Activated CD4-positive, alpha-beta T cell treated with anti-CD3 and anti-CD28 coated beads for 36 hours (primary cell): ENCODE data around the gene PRKCE. TPM values are rescaled to one million over a fixed set of nuclear protein-coding genes. Genes with fewer than 3 reads are reported as not detected.

ENCODE experiments used
- ATAC-seq: fragments of 200-7000 bp; cut with Tn5 transposase; one replicate; pipeline ENCODE4 v1.10.0; 2021; ENCODE audit warnings: mild to moderate bottlenecking, moderate library complexity
- CTCF ChIA-PET: fragments of 350-600 bp; sonication (Branson Sonifier 250); formaldehyde crosslinking; loops from one replicate; lab custom pipeline; 2021; ENCODE audit warnings: antibody characterized with exemption; lab: Charles Lee
- POLR2A ChIA-PET: fragments of 350-600 bp; sonication (Branson Sonifier 250); formaldehyde crosslinking; loops from one replicate; lab custom pipeline; 2021; ENCODE audit warnings: antibody characterized with exemption, inconsistent platforms; lab: Charles Lee
- DNase-seq: peaks from one replicate; pipeline ENCODE4 v3.0.0-alpha.2; 2020
- H3K27ac Mint-ChIP-seq: one replicate; pipeline ENCODE4 v1.8.0; 2021; ENCODE audit warnings: mixed read lengths
- H3K27me3 Mint-ChIP-seq: one replicate; pipeline ENCODE4 v1.8.0; 2021; ENCODE audit warnings: mixed read lengths
- H3K36me3 Mint-ChIP-seq: one replicate; pipeline ENCODE4 v1.8.0; 2021; ENCODE audit warnings: low read depth, mixed read lengths
- H3K4me1 Mint-ChIP-seq: one replicate; pipeline ENCODE4 v1.8.0; 2021; ENCODE audit warnings: mixed read lengths
- H3K4me3 Mint-ChIP-seq: one replicate; pipeline ENCODE4 v1.8.0; 2021; ENCODE audit warnings: mild to moderate bottlenecking, moderate library complexity, mixed read lengths
- H3K9me3 Mint-ChIP-seq: one replicate; pipeline ENCODE4 v1.8.0; 2021; ENCODE audit warnings: low read depth, mixed read lengths
- intact Hi-C, 2 experiments: fragments of 100-400 bp; cut with DNase I in 1 of 2; cut with micrococcal nuclease in 1 of 2; formaldehyde crosslinking; loops; one replicate each; pipeline versions ENCODE4 v1.14.2 to v1.15.1; 2022 to 2024; cut with DNase I, micrococcal nuclease
- total RNA-seq, 2 experiments: library from RNA; stranded (reverse); gene quantifications; one replicate each; pipeline ENCODE4 v1.2.3, GENCODE V29; 2021

PRKCE gene
- total RNA-seq, 2 experiments from 2014 or later, result 9.0 to 13.2 TPM

DNA sequence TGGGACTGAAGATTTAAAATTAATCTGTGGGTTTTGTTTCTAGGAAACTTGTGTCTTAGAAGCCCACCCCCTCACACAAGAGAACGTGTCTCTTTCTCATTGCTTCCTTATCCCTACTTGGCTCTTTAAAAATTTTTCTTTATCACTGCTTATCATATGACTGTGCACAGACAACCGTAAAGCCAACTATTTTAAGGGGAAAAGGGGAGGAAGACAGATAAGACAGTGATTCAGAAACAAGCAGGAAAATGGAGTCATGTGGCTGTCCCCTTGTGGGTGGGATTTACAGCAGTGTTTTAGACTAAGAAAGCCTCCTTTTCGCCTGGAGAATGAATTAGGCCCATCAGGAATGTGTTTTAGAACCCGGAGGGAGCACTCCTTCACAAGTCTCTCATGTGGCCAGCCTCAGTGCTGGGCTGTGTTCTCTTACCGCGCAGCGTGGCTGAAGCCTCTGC, 17.6 kb downstream of the PRKCE start:
- intact Hi-C loops, result no loop called here
- ATAC-seq (peak; percentile 16), DNase-seq (no peak)
- H3K9me3 Mint-ChIP-seq, result no peaks in the 10 kb centered on the region
- no peak overlapping the region for H3K4me3 Mint-ChIP-seq
- H3K27me3 Mint-ChIP-seq, result no peaks in the 10 kb centered on the region
- H3K4me1 Mint-ChIP-seq, result peaks cover 5% of the 10 kb centered on the region
- POLR2A ChIA-PET, result no interaction called here
- H3K27ac Mint-ChIP-seq, result no peak overlapping the region
- CTCF ChIA-PET, result no interaction called here
- H3K36me3 Mint-ChIP-seq, result peaks cover 3% of the 10 kb centered on the region

DNA sequence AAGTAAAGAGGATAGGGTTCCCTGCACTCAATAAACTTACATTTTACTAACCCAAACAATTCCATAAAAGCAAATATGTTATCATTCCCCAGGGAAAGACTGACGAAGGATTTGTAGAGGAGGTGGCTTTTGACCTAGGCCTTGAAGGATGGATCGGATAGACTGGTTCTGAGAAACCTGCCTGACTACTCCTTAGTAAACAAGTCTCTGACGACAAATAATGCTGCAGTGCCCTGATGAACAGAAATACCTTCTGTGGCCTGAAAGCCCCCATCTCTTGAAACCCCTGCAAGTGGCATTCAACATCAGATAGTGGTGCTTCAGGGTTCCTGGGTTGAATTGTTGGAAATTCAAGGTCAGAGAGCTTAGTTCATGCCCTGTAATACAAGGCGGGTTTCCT, 19.2 kb downstream of the PRKCE start:
- Mint-ChIP-seq H3K4me1 (peaks cover 5% of the 10 kb centered on the region), H3K27ac (no peak overlapping the region), H3K4me3 (no peak overlapping the region), H3K27me3 (no peaks in the 10 kb centered on the region), H3K9me3 (no peaks in the 10 kb centered on the region), H3K36me3 (peaks cover 3% of the 10 kb centered on the region)
- DNase-seq, result no peak
- intact Hi-C loops, result no loop called here
- CTCF ChIA-PET, result no interaction called here
- ATAC-seq, result no peak
- POLR2A ChIA-PET, result no interaction called here

GRCh38 chr2:45672138-45672537, 20.7 kb downstream of the PRKCE start:
- peaks cover 3% of the 10 kb centered on the region for H3K36me3 Mint-ChIP-seq
- intact Hi-C loops, result no loop called here
- H3K9me3 Mint-ChIP-seq, result no peaks in the 10 kb centered on the region
- no peaks in the 10 kb centered on the region for H3K27me3 Mint-ChIP-seq
- no peak overlapping the region for H3K27ac Mint-ChIP-seq
- POLR2A ChIA-PET, result no interaction called here
- peaks cover 5% of the 10 kb centered on the region for H3K4me1 Mint-ChIP-seq
- no peak for ATAC-seq
- no peak overlapping the region for H3K4me3 Mint-ChIP-seq
- no peak for DNase-seq
- CTCF ChIA-PET, result interaction anchor here (0.7 kb wide), 1 partner anchor 115 kb away, joined by 3 read pairs; no protein-coding TSS in a partner anchor

DNA sequence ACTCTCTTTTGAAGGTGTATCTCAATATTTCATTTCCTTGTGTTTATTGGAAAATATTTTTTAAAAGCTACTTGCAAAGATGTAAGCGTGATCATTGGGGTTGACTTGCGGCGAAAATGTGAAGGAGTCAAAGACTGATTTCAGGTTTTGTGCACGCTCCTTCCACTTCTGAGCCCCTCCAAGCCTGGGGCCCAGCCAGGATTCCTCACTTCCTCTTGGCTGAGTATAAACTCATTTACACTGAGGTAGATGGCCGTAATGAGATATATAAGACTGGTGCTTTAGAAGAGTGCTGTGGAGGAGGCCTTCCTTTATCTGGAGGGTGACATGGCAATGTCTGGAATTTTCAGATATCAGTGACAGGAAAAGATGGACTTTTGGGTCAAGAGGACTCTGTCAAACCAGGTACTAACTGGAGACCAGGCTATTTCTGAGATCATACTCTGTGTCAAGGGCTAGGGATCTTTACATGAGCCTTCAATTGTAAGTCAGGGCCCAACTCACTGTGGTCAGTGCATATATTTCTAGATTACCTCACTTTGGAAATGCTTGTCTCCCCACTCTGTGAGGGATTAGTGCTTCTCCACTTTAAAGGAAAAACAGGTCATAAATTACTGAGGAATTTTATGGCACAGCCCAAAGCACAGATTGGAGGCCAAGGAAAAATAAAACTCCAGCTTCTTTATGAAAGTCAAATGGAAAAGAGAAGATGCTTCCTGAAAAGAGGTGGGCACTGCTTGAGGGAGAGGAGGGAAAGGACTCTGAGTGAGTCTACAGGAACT, 22.8 kb downstream of the PRKCE start:
- H3K36me3 Mint-ChIP-seq, result peaks cover 3% of the 10 kb centered on the region
- H3K4me1 Mint-ChIP-seq, result peaks cover 4% of the 10 kb centered on the region
- ChIA-PET POLR2A (no interaction called here), CTCF (no interaction called here)
- ATAC-seq (no peak), DNase-seq (no peak)
- intact Hi-C loops, result no loop called here
- H3K4me3 Mint-ChIP-seq, result no peak overlapping the region
- H3K27ac Mint-ChIP-seq, result no peak overlapping the region
- H3K27me3 Mint-ChIP-seq, result no peaks in the 10 kb centered on the region
- H3K9me3 Mint-ChIP-seq, result no peaks in the 10 kb centered on the region

DNA sequence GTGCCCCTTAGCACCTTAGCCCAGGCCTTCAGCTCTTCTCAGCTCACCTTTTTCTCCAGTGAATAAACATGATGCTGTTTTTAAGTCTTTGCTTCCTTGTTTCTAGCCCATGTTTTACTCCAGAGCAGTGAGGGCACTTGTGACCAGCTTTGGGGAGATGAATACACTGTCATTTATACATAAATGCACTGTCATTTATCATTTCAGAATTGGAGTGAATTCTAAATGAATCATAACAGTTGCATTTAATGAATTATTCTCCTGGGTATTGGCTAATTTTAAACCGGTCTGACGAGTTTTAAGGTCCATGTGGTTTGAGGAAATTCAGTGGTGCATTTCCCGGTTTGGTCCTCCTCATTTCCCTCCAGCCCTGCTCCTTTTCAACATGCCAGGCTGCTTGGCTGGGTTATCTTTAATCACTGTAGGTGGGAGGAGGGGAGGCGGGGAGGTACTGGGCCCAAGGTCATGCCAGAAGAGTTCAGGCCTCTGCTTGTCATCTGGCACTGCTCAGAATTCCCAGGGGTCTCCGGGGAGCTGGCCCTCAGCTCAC, 23.9 kb downstream of the PRKCE start:
- intact Hi-C loops, result no loop called here
- no peak for ATAC-seq
- no peak overlapping the region for H3K27ac Mint-ChIP-seq
- CTCF ChIA-PET, result no interaction called here
- H3K4me3 Mint-ChIP-seq, result no peak overlapping the region
- H3K4me1 Mint-ChIP-seq, result peaks cover 3% of the 10 kb centered on the region
- POLR2A ChIA-PET, result no interaction called here
- H3K36me3 Mint-ChIP-seq, result peaks cover 3% of the 10 kb centered on the region
- H3K27me3 Mint-ChIP-seq, result no peaks in the 10 kb centered on the region
- H3K9me3 Mint-ChIP-seq, result no peaks in the 10 kb centered on the region
- DNase-seq, result no peak

- Mint-ChIP-seq H3K36me3 (peaks cover 3% of the 10 kb centered on the region), H3K27ac (no peak overlapping the region), H3K4me1 (peaks cover 3% of the 10 kb centered on the region), H3K4me3 (no peak overlapping the region), H3K9me3 (no peaks in the 10 kb centered on the region), H3K27me3 (no peaks in the 10 kb centered on the region)
- DNase-seq (no peak), ATAC-seq (no peak)
- intact Hi-C loops, result no loop called here
- CTCF ChIA-PET, result interaction anchor here (0.6 kb wide), 1 partner anchor 14 kb away, joined by 4 read pairs; no protein-coding TSS in a partner anchor
- POLR2A ChIA-PET, result no interaction called here
Measured at GRCh38 chr2:45676088-45676487, 24.6 kb downstream of the PRKCE start.

DNA sequence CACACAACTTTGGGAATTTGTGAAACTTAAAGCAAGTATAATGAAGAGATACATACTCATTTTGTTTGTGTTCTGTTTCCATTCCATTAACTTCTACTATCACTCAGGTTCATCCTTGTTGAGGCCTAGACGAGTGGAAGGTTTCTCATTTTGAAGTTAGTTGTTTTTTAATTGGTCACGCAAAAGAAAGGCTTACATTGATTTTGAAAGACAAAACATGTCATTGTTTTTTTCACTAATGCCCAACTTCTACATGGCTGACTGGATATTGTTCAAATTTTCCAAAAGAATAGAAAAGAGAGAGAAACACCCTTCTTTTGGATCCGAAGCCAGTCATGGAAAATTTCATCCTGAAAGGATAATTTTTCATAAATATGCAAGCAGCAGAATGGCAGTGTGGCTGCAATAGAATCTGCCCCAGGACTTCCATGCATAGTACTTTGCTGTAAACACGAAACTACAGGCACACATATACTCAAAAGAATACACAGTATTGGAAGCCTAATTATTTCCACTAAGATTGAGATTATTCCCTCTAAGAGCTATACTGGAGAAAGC, 27.4 kb downstream of the PRKCE start:
- ChIA-PET POLR2A (no interaction called here), CTCF (no interaction called here)
- H3K36me3 Mint-ChIP-seq, result no peaks in the 10 kb centered on the region
- DNase-seq (no peak), ATAC-seq (no peak)
- H3K27me3 Mint-ChIP-seq, result no peaks in the 10 kb centered on the region
- peaks cover 6% of the 10 kb centered on the region for H3K4me1 Mint-ChIP-seq
- H3K27ac Mint-ChIP-seq, result no peak overlapping the region
- no peak overlapping the region for H3K4me3 Mint-ChIP-seq
- no peaks in the 10 kb centered on the region for H3K9me3 Mint-ChIP-seq
- intact Hi-C loops, result no loop called here

- ATAC-seq, result no peak
- POLR2A ChIA-PET, result no interaction called here
- intact Hi-C loops, result no loop called here
Measured at GRCh38 chr2:45680351-45680967, 29.0 kb downstream of the PRKCE start.

DNA sequence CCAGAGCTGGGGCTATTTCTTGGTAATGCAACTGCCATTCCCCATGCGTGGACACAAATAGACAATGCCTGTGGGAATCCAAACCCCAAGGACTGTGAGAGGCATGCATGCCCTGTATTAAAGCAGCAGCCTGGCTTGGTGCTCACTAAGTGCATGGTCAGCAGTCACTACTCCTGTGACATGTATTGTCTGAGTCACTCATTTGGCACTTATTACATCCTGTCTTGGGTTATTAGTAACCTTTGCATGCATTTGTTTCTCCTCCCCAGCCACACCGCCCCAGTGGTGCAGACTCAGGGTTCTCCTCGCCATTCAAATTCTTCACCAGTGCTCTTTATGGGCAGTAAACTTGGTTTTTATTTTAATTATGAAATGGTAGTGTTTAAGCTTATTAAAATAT, 30.2 kb downstream of the PRKCE start:
- H3K27me3 Mint-ChIP-seq, result no peaks in the 10 kb centered on the region
- intact Hi-C loops, result no loop called here
- no peak overlapping the region for H3K4me3 Mint-ChIP-seq
- no peaks in the 10 kb centered on the region for H3K9me3 Mint-ChIP-seq
- CTCF ChIA-PET, result no interaction called here
- H3K27ac Mint-ChIP-seq, result no peak overlapping the region
- POLR2A ChIA-PET, result no interaction called here
- peaks cover 6% of the 10 kb centered on the region for H3K4me1 Mint-ChIP-seq
- H3K36me3 Mint-ChIP-seq, result no peaks in the 10 kb centered on the region
- DNase-seq (peak; percentile 5), ATAC-seq (peak; percentile 80)

More at GRCh38 chr2:45680351-45680967, 29.0 kb downstream of the PRKCE start:
- no peak overlapping the region for H3K27ac Mint-ChIP-seq
- H3K4me3 Mint-ChIP-seq, result no peak overlapping the region
- H3K27me3 Mint-ChIP-seq, result no peaks in the 10 kb centered on the region
- no peaks in the 10 kb centered on the region for H3K36me3 Mint-ChIP-seq
- peaks cover 6% of the 10 kb centered on the region for H3K4me1 Mint-ChIP-seq
- no peak for DNase-seq
- no peaks in the 10 kb centered on the region for H3K9me3 Mint-ChIP-seq
- CTCF ChIA-PET, result no interaction called here

GRCh38 chr2:45683292-45683691, 31.8 kb downstream of the PRKCE start:
- Mint-ChIP-seq H3K36me3 (no peaks in the 10 kb centered on the region), H3K9me3 (no peaks in the 10 kb centered on the region), H3K4me3 (no peak overlapping the region), H3K4me1 (peaks cover 6% of the 10 kb centered on the region), H3K27me3 (no peaks in the 10 kb centered on the region), H3K27ac (no peak overlapping the region)
- CTCF ChIA-PET, result no interaction called here
- DNase-seq (no peak), ATAC-seq (no peak)
- intact Hi-C loops, result no loop called here
- POLR2A ChIA-PET, result no interaction called here

GRCh38 chr2:45684756-45685155, 33.3 kb downstream of the PRKCE start:
- H3K36me3 Mint-ChIP-seq, result no peaks in the 10 kb centered on the region
- H3K9me3 Mint-ChIP-seq, result no peaks in the 10 kb centered on the region
- no peaks in the 10 kb centered on the region for H3K27me3 Mint-ChIP-seq
- DNase-seq (no peak), ATAC-seq (no peak)
- H3K4me1 Mint-ChIP-seq, result peaks cover 3% of the 10 kb centered on the region
- H3K27ac Mint-ChIP-seq, result no peak overlapping the region
- POLR2A ChIA-PET, result no interaction called here
- H3K4me3 Mint-ChIP-seq, result no peak overlapping the region
- CTCF ChIA-PET, result interaction anchor here (0.7 kb wide), 1 partner anchor 534 kb away, joined by 3 read pairs; no protein-coding TSS in a partner anchor
- intact Hi-C loops, result no loop called here
